Muscle layer of colon (tissue), 2 donors: ENCODE results near the gene AP1S3.

Source experiments
- H3K27ac ChIP-seq: one replicate; pipeline ENCODE4 v1.7.0; 2013; ENCODE audit warnings: low read depth, mild to moderate bottlenecking, low read length, moderate library complexity
- H3K27me3 ChIP-seq, 2 donors: one replicate each; pipeline ENCODE4 v1.7.0; 2013; ENCODE audit warnings: low read length in 2 of 2, mild to moderate bottlenecking in 2 of 2; ENCODE audit not compliant: insufficient read depth in 2 of 2, control insufficient read depth in 1 of 2
- H3K36me3 ChIP-seq: one replicate; pipeline ENCODE4 v1.7.0; 2013; ENCODE audit warnings: mild to moderate bottlenecking, low read length; ENCODE audit not compliant: insufficient read depth
- H3K4me1 ChIP-seq: one replicate; pipeline ENCODE4 v1.7.0; 2013; ENCODE audit warnings: mild to moderate bottlenecking, low read length; ENCODE audit not compliant: insufficient read depth
- H3K4me3 ChIP-seq, 2 donors: one replicate each; pipeline ENCODE4 v1.7.0; 2013; ENCODE audit warnings: low read length in 2 of 2, low read depth in 1 of 2, mild to moderate bottlenecking in 1 of 2, moderate library complexity in 1 of 2
- H3K9ac ChIP-seq: one replicate; pipeline ENCODE4 v1.7.0; 2013; ENCODE audit warnings: low read length
- H3K9me3 ChIP-seq: one replicate; pipeline ENCODE4 v1.7.0; 2013; ENCODE audit warnings: mild to moderate bottlenecking, low read length
- donor health status: abdominal sarcoma.
- donor health status: Adenocarcinoma of cecum.

AP1S3 gene

DNA sequence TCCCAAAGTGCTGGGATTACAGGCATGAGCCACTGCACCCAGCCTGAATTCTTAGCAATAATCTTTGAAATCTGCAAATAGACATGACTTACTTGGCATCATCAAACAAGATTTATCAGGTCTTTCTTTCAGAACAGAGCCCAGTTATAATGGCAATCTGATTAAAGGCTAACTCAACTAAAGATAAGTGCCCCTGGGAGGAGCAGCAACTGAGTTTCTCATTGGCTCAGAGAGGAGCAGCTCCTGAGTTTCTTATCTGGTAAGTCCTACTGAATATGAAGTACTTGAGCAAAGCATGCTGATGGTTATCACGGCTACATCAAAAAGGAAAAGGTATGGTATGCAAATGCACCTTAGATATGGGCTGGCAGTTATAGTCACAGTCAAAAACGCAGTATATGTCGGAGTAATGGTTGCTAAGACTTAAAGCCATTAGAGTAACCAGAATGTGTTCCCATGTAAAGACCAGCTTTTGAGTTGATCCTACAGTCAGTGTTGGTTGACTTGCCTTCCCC lies 15.0 kb upstream of the AP1S3 start:
- H3K36me3 ChIP-seq = no peaks in the 10 kb centered on the region
- H3K4me1 ChIP-seq = no peaks in the 10 kb centered on the region
- no peak overlapping the region for H3K27ac ChIP-seq
- H3K27me3 ChIP-seq = no peaks in the 10 kb centered on the region
- H3K9me3 ChIP-seq = no peaks in the 10 kb centered on the region
- H3K9ac ChIP-seq = no peak overlapping the region
- H3K4me3 ChIP-seq = no peak overlapping the region

DNA sequence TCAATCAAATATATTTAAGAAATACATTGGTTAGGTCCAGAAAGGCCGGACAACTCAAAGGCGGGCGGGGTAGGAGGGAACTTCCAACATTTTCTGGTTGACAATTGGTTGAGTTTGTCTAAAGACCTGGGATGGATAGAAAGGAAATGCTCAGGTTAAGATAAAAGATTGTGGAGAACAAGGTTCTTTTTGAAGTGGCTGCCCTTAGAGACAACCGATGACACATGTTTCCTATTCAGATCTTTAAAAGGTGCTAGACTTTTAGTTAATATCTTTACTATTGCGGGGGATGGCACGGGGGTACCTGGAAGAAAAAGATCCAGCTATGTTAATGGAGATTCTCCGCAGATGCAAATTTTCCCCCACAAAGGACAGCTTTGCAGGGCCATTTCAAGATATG lies 10.0 kb upstream of the AP1S3 start:
- no peaks in the 10 kb centered on the region for H3K4me1 ChIP-seq
- H3K27ac ChIP-seq = no peak overlapping the region
- no peaks in the 10 kb centered on the region for H3K27me3 ChIP-seq
- no peak overlapping the region for H3K9ac ChIP-seq
- H3K4me3 ChIP-seq = no peak overlapping the region
- no peaks in the 10 kb centered on the region for H3K9me3 ChIP-seq
- no peaks in the 10 kb centered on the region for H3K36me3 ChIP-seq

DNA sequence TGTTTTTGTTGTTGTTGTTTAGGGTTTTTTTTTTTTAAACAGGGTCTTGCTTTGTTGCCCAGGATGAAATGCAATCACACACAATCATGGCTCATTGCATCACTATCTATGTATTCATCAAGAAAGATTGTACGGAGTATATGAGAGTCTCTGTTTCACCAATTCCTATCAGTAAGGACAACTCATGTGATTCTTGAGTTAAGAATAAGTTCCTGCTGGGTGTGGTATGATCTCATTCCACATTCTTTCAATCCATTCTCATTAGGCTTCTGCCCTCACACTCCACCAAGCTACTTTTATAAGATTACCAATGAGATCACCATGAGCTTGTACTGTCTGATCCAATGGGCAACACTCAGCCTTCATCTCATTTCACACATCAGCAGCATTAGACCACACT lies 9.1 kb upstream of the AP1S3 start:
- Histone ChIP-seq H3K9me3 (no peaks in the 10 kb centered on the region), H3K4me3 (no peak overlapping the region), H3K9ac (no peak overlapping the region), H3K27me3 (no peaks in the 10 kb centered on the region), H3K27ac (no peak overlapping the region), H3K4me1 (no peaks in the 10 kb centered on the region), H3K36me3 (no peaks in the 10 kb centered on the region)

DNA sequence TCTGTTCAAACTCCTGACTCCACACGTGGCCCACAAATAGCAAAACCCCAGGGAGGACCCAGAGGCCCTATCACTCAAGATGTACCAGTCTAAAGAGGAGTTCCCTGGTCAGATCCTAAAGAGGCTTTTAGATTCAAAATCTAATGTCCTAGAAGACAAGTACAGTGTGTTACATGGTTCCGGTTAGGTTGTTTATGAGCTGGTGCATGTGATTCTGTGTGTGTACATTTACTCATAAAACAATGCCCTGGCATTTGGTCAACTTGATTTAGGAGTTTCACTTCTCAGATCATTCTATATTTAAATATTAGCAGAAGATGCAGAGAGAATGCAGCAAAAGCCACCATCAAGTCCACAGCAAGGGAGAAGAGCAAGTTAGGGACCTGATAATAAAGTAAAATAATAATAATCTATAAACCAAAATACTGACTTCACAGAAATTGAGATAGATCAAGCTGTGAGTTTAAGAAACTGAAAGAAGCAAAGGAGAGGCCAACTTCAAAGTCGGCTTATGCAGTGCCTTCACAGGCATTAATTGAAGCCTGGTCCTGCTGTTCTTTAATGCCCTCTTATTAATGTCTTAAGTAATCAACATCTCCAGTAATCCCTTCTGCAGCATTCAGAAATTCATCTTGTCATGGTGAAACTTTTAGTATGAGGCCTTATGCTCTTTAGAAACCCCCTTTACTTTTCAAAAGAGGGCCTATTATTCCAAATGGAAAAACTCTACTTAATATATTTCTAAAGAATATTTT lies 4.2 kb upstream of the AP1S3 start:
- H3K27me3 ChIP-seq = no peaks in the 10 kb centered on the region
- no peak overlapping the region for H3K27ac ChIP-seq
- no peaks in the 10 kb centered on the region for H3K36me3 ChIP-seq
- H3K9ac ChIP-seq = no peak overlapping the region
- H3K9me3 ChIP-seq = no peaks in the 10 kb centered on the region
- peaks cover 4% of the 10 kb centered on the region for H3K4me1 ChIP-seq
- H3K4me3 ChIP-seq = no peak overlapping the region

DNA sequence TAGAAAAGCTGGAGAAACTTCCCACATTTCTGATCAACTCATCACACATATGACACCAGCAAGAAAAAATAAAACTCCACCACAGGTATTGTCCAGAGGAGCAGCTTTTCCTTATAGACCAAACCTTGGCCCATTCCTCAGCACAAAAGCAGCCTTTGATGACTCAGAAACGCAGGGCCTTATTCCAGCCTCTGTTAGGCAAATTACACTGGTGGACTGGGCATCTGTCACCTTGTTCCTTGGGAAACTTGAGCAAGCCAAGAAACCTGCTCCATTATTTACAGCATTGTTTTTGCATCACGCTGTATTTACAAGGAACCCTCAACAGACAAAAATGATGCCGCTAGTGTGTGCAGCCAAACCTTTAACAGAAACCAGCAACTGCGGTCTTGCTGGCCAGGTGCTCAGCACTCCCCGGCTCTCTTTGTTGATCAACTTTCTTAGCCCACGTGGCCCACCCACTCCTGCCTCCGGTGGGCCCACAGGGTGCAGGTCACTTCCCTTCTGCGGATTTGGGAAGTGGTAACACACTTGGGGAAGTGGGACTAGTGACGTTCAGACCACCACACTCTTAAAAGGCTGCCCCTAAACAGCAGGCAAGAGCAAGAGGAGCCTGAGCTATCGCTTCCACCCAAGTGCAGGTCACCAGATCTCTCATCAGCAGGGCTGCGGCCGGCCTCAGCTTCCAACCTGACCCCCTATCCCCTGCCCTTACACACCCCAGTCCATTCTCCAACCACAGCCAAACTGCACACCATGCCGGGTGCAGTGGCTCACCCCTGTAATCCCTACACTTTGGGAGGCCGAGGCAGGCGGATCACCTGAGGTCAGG lies 1.5 kb downstream of the AP1S3 start:
- H3K9ac ChIP-seq = no peak overlapping the region
- H3K4me1 ChIP-seq = peaks cover 7% of the 10 kb centered on the region
- H3K4me3 ChIP-seq = no peak overlapping the region

DNA sequence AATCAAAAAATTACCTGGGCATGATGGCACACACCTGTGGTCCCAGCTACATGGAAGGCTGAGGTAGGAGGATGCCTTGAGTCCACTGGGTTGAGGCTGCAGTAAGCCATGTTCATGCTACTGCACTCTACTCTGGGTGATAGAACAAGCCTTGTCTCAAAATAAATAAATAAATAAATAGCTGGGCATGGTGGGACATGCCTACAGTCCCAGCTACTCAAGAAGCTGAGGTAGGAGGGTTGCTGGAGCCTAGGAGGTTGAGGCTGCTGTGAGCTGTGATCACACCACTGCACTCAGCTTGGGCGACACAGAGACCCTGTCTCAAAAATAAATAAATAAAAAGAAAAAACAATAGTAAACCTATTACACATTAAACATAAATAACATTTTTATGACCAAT lies 3.0 kb downstream of the AP1S3 start:
- no peaks in the 10 kb centered on the region for H3K27me3 ChIP-seq
- H3K4me3 ChIP-seq = no peak overlapping the region
- H3K9me3 ChIP-seq = no peaks in the 10 kb centered on the region
- no peaks in the 10 kb centered on the region for H3K36me3 ChIP-seq
- peaks cover 7% of the 10 kb centered on the region for H3K4me1 ChIP-seq
- no peak overlapping the region for H3K27ac ChIP-seq
- H3K9ac ChIP-seq = no peak overlapping the region

More for the DNA sequence above, 1.5 kb downstream of the AP1S3 start:
- Histone ChIP-seq H3K36me3 (no peaks in the 10 kb centered on the region), H3K9me3 (no peaks in the 10 kb centered on the region), H3K27me3 (no peaks in the 10 kb centered on the region), H3K27ac (no peak overlapping the region)

DNA sequence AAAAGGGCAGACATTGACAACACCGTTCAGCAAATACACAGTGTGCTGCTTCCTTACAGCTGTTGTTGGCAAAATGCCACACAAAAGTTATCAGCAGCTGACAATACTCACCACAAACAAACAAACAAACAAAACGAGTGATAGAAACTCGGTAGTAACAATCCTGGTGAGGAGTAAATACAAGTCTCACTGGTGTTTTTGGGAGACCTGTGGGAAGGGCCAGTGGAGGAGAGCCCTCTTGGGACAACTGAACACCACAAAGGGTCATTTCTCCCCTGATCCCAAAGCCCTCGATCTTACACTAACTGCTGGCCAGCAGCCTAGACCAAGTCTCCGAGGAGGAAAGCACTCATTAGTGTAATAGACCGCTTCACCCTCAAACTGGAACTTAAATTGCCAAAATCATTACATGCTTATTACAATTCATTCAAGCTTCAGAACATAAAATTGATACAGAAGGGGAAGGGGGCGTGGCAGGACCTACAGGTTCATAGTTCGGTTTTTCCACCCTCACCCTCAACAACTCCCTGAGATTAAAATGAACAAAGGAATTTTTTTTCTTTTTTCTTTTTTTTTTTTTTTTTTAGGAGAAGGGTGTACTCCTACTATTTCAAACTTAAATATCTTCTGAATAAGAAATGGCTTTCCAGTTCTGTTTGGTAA lies 5.0 kb downstream of the AP1S3 start:
- no peaks in the 10 kb centered on the region for H3K9me3 ChIP-seq
- H3K27ac ChIP-seq = no peak overlapping the region
- H3K9ac ChIP-seq = no peak overlapping the region
- no peaks in the 10 kb centered on the region for H3K36me3 ChIP-seq
- no peak overlapping the region for H3K4me3 ChIP-seq
- H3K4me1 ChIP-seq = peaks cover 7% of the 10 kb centered on the region
- no peaks in the 10 kb centered on the region for H3K27me3 ChIP-seq

DNA sequence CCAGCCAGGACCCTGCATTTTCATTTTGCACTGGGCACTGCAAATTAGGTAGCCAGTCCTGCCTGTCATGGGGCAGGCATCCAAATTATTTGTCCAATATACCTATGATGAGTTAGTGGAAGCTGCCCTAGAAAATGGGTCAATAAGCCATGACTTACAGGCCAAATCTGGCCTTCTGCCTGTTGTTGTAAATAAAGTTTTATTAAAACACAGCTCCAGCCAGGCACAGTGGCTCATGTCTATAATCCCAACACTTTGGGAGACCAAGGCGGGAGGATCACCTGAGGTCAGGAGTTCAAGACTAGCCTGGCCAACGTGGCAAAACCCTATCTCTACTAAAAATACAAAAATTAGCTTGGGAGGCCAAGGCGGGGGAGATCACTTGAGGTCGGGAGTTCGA lies 8.3 kb downstream of the AP1S3 start:
- Histone ChIP-seq H3K36me3 (no peaks in the 10 kb centered on the region), H3K27ac (no peak overlapping the region), H3K9ac (no peak overlapping the region), H3K4me3 (no peak overlapping the region), H3K4me1 (no peaks in the 10 kb centered on the region), H3K27me3 (no peaks in the 10 kb centered on the region), H3K9me3 (no peaks in the 10 kb centered on the region)

DNA sequence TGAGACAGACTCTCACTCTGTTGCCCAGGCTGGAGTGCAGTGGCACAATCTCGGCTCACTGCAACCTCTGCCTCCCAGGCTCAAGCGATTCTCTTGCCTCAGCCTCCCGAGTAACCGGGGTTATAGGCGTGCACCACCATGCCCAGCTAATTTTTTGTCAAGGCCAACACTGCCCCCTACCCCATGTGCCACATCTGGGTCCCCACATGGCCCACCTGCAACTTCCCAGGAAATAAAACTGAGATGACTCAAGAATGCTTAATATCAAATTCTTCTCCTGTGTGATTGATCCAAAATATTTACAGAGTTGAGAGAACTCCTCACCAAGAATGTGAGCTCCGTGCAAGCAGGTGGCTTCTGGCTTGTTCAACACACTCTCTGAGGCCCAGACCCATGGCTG lies 9.1 kb downstream of the AP1S3 start:
- no peaks in the 10 kb centered on the region for H3K4me1 ChIP-seq
- H3K27ac ChIP-seq = no peak overlapping the region
- H3K9ac ChIP-seq = no peak overlapping the region
- H3K4me3 ChIP-seq = no peak overlapping the region
- no peaks in the 10 kb centered on the region for H3K27me3 ChIP-seq
- H3K9me3 ChIP-seq = no peaks in the 10 kb centered on the region
- H3K36me3 ChIP-seq = no peaks in the 10 kb centered on the region

DNA sequence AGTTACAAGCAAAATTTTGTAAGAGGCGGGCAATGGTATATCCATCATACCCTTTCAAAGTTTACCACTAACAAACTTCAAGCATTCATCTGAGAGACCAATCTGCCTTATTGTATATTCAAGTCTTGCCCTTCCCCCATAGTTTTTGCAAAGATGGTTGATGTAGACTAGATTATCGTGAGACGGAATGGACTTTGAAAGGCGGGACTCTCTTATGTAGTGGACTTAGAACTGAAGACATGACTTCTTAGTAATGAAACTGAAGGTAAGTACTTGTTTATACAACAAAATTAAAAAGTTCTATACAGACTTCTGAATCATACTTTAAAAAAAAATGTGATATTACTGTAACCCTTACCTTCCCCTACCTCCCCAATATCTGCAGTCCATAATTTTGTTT lies 10.4 kb downstream of the AP1S3 start:
- H3K9me3 ChIP-seq = no peaks in the 10 kb centered on the region
- no peaks in the 10 kb centered on the region for H3K4me1 ChIP-seq
- H3K27ac ChIP-seq = no peak overlapping the region
- no peaks in the 10 kb centered on the region for H3K36me3 ChIP-seq
- H3K27me3 ChIP-seq = no peaks in the 10 kb centered on the region
- H3K4me3 ChIP-seq = no peak overlapping the region
- no peak overlapping the region for H3K9ac ChIP-seq

DNA sequence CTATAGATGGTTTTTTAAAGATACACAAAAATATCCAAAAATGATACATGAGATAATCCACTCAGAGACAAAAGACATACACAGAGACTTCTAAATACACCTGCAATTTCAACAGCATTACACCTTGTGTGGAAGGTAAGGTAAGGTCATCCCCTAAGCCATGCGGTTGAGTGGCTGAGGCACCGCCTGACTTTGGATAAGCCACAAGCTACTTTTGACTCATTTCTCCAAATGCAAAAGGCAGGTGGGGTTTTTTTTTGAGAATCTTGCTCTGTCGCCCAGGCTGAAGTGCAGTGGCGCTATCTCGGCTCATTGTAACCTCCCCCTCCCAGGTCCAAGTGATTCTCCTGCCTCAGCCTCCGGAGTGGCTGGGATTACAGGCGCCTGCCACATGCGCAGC lies 13.1 kb downstream of the AP1S3 start:
- Histone ChIP-seq H3K9ac (no peak overlapping the region), H3K27me3 (no peaks in the 10 kb centered on the region)

More for the DNA sequence above, 13.1 kb downstream of the AP1S3 start:
- Histone ChIP-seq H3K36me3 (no peaks in the 10 kb centered on the region), H3K27ac (no peak overlapping the region), H3K9me3 (no peaks in the 10 kb centered on the region), H3K4me1 (no peaks in the 10 kb centered on the region), H3K4me3 (no peak overlapping the region)
